Karpas-422 (cell line): ENCODE data around the gene ST6GAL1. TPM values are rescaled to one million over a fixed set of nuclear protein-coding genes. Genes with fewer than 3 reads are reported as not detected.

Experiments used
- DNase-seq: peaks from one replicate; pipeline ENCODE4 v3.0.0-alpha.2; 2015
- H2AFZ ChIP-seq: fragments of 200-600 bp; sonication (generic); 2 replicates; pipeline ENCODE4 v1.6.1; 2014; ENCODE audit warnings: antibody characterized with exemption, low read length, mixed read lengths
- H3K27ac ChIP-seq: fragments of 200-600 bp; sonication (generic); 2 replicates; pipeline ENCODE4 v1.5.1; 2014; ENCODE audit warnings: mild to moderate bottlenecking, low read length, moderate library complexity
- H3K27me3 ChIP-seq: fragments of 200-600 bp; sonication (generic); 2 replicates; pipeline ENCODE4 v1.6.1; 2014; ENCODE audit warnings: low read length, mixed read lengths
- H3K36me3 ChIP-seq: fragments of 200-600 bp; sonication (generic); 2 replicates; pipeline ENCODE4 v1.6.1; 2014; ENCODE audit warnings: low read length, mixed read lengths; ENCODE audit not compliant: insufficient read depth
- H3K4me1 ChIP-seq: fragments of 200-600 bp; sonication (generic); 2 replicates; pipeline ENCODE4 v1.6.1; 2014; ENCODE audit warnings: mild to moderate bottlenecking, low read length, mixed read lengths
- H3K4me2 ChIP-seq: fragments of 200-600 bp; sonication (generic); 2 replicates; pipeline ENCODE4 v1.6.1; 2014; ENCODE audit warnings: low read length, low read depth, mild to moderate bottlenecking; ENCODE audit not compliant: poor library complexity, severe bottlenecking
- H3K4me3 ChIP-seq: fragments of 200-600 bp; sonication (generic); 2 replicates; pipeline ENCODE4 v1.5.1; 2014; ENCODE audit warnings: mild to moderate bottlenecking, antibody characterized with exemption, low read length, mixed read lengths
- H3K79me2 ChIP-seq: fragments of 200-600 bp; sonication (generic); 2 replicates; pipeline ENCODE4 v1.6.1; 2014; ENCODE audit warnings: mild to moderate bottlenecking, low read length, mixed read lengths
- H3K9ac ChIP-seq: fragments of 200-600 bp; sonication (generic); 2 replicates; pipeline ENCODE4 v1.6.0; 2014; ENCODE audit warnings: low read length
- H3K9me2 ChIP-seq: fragments of 200-600 bp; sonication (generic), shearing (Covaris generic); replicated peaks from 2 replicates; pipeline ENCODE4 v1.6.0; 2014; ENCODE audit warnings: mild to moderate bottlenecking, low read length, moderate library complexity; ENCODE audit not compliant: insufficient read depth
- H3K9me3 ChIP-seq: fragments of 300-700, 200-600 bp; sonication (generic); 2 replicates; pipeline ENCODE4 v1.6.1; 2014; ENCODE audit warnings: low read length, mixed read lengths
- H4K20me1 ChIP-seq: fragments of 200-600 bp; sonication (generic); 2 replicates; pipeline ENCODE4 v1.6.1; 2014; ENCODE audit warnings: mild to moderate bottlenecking, antibody characterized with exemption, low read length, low read depth; ENCODE audit not compliant: insufficient read depth
- total RNA-seq: library from RNA; depleted of rRNA; stranded (reverse); fragments of >200 nt; shearing (Covaris generic); gene quantifications from 2 replicates; pipeline ENCODE4 v1.2.3, GENCODE V29; 2014; ENCODE audit warnings: low replicate concordance

Gene ST6GAL1
- total RNA-seq, 1 experiment from 2014 or later: 416 TPM

DNA sequence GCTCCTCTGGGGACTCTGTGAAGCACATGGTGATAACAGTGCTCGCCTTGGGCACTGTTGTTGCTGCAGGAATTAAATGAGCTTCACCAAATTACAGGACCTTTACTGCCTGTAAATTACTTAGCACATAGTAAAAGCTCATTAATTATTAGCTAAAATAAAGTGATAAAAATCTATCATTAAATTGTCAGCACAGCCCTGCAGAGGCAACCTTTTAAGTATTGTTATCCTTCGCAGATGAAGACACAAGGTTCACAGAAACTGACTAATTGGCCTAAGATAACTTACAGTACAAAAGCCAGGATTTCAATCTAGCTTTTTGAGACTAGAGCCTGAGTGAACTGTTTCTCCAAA lies 96.0 kb downstream of the ST6GAL1 start:
- Histone ChIP-seq H3K4me1 (peaks cover 86% of the 10 kb centered on the region), H3K36me3 (peaks cover 51% of the 10 kb centered on the region), H3K9me3 (no peaks in the 10 kb centered on the region), H3K9ac (peak overlapping the region; percentile 74), H3K9me2 (no peaks in the 10 kb centered on the region), H3K27me3 (no peaks in the 10 kb centered on the region), H3K79me2 (peaks cover 86% of the 10 kb centered on the region), H3K27ac (peak overlapping the region; percentile 98), H3K4me2 (peak overlapping the region; percentile 89), H4K20me1 (peaks cover 46% of the 10 kb centered on the region), H2AFZ (no peak overlapping the region), H3K4me3 (peak overlapping the region; percentile 65; the same call in 1 of the 2 replicates)
- no peak for DNase-seq

DNA sequence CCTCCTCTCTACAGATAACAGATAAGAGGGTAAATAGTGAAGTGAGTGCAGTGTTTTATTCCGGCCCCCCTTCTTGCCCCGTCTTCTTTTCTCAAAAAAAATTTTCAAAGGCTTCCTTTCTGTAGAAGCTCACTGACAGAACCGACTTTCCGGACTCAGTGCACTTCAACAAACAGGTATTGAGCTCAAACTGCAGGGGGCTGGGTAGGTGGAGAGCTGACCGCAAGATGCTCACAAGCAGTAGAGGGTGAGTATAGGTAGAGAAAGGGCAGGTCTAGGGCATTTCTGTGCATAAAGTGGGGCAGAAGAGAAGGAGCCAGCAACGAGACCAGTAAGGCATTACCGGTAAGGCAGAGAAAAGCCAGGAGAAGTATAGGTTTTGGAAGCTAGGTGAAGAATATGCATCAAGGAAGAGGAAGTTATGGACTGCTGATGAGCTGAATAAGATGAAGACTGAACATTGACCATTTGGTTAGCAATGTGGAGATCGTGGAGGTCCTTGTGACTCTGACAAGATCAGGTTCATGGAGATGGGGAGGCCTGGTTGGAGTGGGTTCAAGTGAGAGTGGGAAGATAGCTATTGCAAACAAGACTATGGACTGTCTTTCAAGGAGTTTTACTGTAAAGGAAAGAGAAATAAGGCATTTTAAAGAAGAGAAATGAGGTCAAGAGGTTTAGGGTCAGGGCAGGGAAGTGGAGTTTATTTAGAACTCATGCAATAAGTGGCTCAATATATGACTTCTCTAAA lies 97.4 kb downstream of the ST6GAL1 start:
- H3K9me3 ChIP-seq: no peaks in the 10 kb centered on the region
- H3K27me3 ChIP-seq: no peaks in the 10 kb centered on the region
- H4K20me1 ChIP-seq: peaks cover 53% of the 10 kb centered on the region
- peak overlapping the region; percentile 56 for H3K4me2 ChIP-seq
- H3K27ac ChIP-seq: peak overlapping the region; percentile 98
- H3K9ac ChIP-seq: peak overlapping the region; percentile 26
- peak overlapping the region; percentile 7; the same call in 1 of the 2 replicates for H3K4me3 ChIP-seq
- peaks cover 57% of the 10 kb centered on the region for H3K36me3 ChIP-seq
- H2AFZ ChIP-seq: no peak overlapping the region
- H3K79me2 ChIP-seq: peaks cover 89% of the 10 kb centered on the region
- peak; percentile 66 for DNase-seq
- no peaks in the 10 kb centered on the region for H3K9me2 ChIP-seq
- H3K4me1 ChIP-seq: peaks cover 89% of the 10 kb centered on the region

DNA sequence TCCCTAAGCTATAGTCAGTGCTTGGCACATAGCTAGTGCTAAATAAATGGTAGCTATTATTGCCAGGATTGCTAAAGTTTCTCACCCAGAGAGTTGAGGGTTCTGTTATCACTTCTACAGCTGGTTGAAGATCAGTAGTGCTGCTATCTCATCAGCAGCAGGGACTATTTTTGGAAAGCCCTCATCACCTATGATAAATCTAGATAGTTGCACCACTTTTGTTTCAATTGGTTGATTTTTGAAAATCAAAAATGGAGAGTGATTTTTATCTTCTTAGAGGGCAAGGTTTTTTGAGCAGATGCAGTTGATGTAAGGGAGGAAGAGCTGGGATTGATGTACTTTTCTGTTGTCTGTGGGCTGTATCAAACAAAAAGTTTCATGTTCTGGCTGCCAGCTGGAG lies 101.6 kb downstream of the ST6GAL1 start:
- H3K4me3 ChIP-seq: no peak overlapping the region
- peaks cover 57% of the 10 kb centered on the region for H4K20me1 ChIP-seq
- no peak overlapping the region for H2AFZ ChIP-seq
- H3K27ac ChIP-seq: peak overlapping the region; percentile 98
- H3K27me3 ChIP-seq: no peaks in the 10 kb centered on the region
- H3K36me3 ChIP-seq: peaks cover 80% of the 10 kb centered on the region
- no peaks in the 10 kb centered on the region for H3K9me2 ChIP-seq
- H3K9ac ChIP-seq: no peak overlapping the region
- peak; percentile 58 for DNase-seq
- peaks cover 100% of the 10 kb centered on the region for H3K79me2 ChIP-seq
- H3K4me1 ChIP-seq: peaks cover 61% of the 10 kb centered on the region
- no peaks in the 10 kb centered on the region for H3K9me3 ChIP-seq
- H3K4me2 ChIP-seq: peak overlapping the region; percentile 56

DNA sequence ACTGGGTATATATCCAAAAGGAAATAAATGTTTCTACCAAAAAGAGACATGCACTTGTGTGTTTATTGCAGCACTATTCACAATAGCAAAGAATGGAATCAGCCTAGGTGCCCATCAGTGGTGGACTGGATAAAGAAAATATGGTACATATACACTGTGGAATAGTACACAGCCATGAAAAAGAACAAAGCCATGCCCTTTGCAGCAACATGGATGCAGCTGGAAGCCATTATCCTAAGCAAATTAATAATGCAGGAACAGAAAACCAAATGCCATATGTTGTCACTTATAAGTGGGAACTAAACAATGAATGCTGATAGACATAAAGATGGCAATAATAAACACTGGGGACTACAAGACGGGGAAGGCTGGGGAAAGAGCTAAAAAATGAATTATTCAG lies 106.1 kb downstream of the ST6GAL1 start:
- Histone ChIP-seq H3K36me3 (peaks cover 84% of the 10 kb centered on the region), H3K79me2 (peaks cover 96% of the 10 kb centered on the region), H3K4me3 (no peak overlapping the region), H3K27ac (no peak overlapping the region), H3K4me2 (no peak overlapping the region), H3K9ac (no peak overlapping the region), H4K20me1 (peaks cover 58% of the 10 kb centered on the region), H2AFZ (no peak overlapping the region), H3K4me1 (peaks cover 60% of the 10 kb centered on the region), H3K9me3 (no peaks in the 10 kb centered on the region), H3K27me3 (no peaks in the 10 kb centered on the region), H3K9me2 (no peaks in the 10 kb centered on the region)
- no peak for DNase-seq

DNA sequence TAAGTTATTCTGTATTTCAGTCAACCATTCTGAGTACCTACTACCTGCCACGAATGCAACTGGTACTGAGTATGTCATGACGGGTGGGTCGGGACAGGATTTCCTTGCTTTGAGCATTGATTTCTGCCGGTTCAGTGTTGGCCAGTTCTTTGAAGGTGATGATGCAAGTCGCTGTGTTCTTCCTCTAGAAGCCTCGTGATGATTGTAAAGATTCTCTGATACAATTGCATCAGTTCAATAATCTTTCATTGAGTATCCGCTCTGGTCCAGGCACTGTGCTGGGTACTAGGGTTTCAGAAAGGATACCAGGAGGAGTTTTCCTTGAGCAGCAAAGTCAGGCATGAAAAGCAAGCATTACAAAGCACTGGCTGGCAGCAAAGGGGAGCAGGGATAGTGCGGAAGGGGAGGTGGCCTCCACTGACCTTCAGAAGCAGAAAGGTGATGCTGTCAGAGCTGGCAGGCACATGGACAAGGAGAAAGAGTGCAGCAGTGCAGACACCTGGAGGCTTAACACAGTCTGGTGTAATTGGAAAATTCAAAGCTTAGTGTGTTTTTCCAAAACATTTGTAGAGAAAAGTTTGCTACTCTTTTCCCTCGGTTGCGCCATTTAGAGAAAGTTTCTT lies 108.9 kb downstream of the ST6GAL1 start:
- H3K79me2 ChIP-seq: peaks cover 95% of the 10 kb centered on the region
- H3K4me2 ChIP-seq: peak overlapping the region; percentile 39
- DNase-seq: no peak
- H4K20me1 ChIP-seq: peaks cover 67% of the 10 kb centered on the region
- 0 out of 2 replicates have a peak overlapping the region, but pooled peaks have one; percentile 10 for H3K9ac ChIP-seq
- no peak overlapping the region for H2AFZ ChIP-seq
- H3K27me3 ChIP-seq: no peaks in the 10 kb centered on the region
- H3K27ac ChIP-seq: peak overlapping the region; percentile 73
- no peaks in the 10 kb centered on the region for H3K9me2 ChIP-seq
- no peaks in the 10 kb centered on the region for H3K9me3 ChIP-seq
- peaks cover 74% of the 10 kb centered on the region for H3K4me1 ChIP-seq
- no peak overlapping the region for H3K4me3 ChIP-seq
- peaks cover 84% of the 10 kb centered on the region for H3K36me3 ChIP-seq

DNA sequence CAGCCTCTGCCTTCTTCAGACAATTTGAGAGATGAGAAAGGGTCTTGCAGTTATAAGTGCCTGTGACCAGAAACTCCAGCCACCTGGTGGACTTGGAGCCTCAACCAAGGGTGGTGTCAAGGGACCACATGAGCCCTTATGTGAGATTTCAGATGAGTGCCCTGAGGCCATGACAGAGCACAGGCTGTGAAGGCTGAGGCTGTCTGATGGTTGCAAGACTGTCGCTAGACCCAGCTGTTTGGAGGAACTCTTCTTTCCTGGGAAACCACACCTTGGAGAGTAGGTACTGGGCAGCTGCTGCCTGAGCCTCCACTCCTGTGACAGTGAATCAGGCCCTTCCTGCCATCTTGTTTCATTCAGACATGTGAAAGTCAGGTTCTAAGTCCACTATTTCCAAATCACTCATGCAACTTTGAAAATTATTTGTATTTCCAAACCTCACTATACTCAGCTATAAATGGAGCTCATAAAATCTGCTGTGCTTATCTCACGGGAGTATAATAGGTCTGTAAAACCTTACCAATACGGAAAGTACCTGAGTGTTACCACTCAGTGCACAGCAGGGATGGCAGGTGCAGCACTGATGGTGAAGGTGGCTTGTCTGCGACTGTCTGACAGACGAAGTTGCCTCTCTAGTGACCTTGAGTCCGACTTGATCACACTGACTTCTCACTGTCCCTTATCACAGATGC lies 109.5 kb downstream of the ST6GAL1 start:
- no peaks in the 10 kb centered on the region for H3K9me2 ChIP-seq
- peak overlapping the region; percentile 73 for H3K27ac ChIP-seq
- no peaks in the 10 kb centered on the region for H3K9me3 ChIP-seq
- peaks cover 82% of the 10 kb centered on the region for H3K36me3 ChIP-seq
- H3K4me1 ChIP-seq: peaks cover 81% of the 10 kb centered on the region
- no peak overlapping the region for H2AFZ ChIP-seq
- peak; percentile 50 for DNase-seq
- peaks cover 95% of the 10 kb centered on the region for H3K79me2 ChIP-seq
- peak overlapping the region; percentile 10; the same call in 1 of the 2 replicates for H3K9ac ChIP-seq
- no peaks in the 10 kb centered on the region for H3K27me3 ChIP-seq
- peaks cover 68% of the 10 kb centered on the region for H4K20me1 ChIP-seq
- H3K4me2 ChIP-seq: peak overlapping the region; percentile 39
- no peak overlapping the region; the same call in 1 of the 2 replicates for H3K4me3 ChIP-seq

DNA sequence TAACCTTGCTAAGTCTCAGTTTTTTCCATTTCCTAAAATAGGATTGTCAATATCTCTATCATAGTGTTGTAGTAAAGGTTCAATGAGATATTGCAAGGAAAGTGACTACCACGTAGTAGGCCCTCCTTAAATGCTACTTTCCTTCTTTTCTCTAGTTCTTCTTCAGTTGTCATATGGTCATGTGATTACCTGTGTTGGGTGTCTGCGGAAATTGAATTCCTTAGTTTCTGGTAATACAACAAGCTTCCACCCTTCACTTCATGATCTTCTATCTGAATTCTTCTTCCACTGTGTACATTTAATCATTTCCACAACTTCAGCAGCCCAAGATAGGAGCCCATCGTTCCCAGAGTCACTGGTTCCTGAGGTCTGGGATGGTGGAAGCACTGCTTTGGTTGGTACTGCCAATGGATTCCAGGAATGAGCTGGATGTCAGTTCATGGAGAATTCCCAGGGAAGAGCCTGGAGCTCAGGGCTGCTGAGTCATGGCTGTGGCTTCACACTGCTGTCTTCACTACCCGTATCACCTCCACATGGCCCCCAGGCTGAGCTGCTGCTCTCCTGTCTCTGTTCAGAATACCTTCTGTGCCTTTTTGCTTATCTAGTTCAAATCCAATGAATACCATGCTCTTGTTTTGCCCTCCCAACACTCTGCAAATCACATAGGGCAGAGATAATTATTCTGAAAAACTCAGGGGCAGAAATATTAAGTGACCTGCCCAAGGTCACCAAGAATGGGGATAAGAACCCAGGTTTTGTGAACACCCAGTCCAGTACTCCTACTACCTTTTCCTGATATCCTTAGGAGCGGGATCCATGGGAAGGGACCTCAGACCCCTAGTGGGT lies 110.4 kb downstream of the ST6GAL1 start:
- no peaks in the 10 kb centered on the region for H3K27me3 ChIP-seq
- H3K4me1 ChIP-seq: peaks cover 88% of the 10 kb centered on the region
- peak overlapping the region; percentile 7; the same call in 1 of the 2 replicates for H3K4me3 ChIP-seq
- peaks cover 86% of the 10 kb centered on the region for H3K36me3 ChIP-seq
- H3K4me2 ChIP-seq: peak overlapping the region; percentile 39
- H3K9ac ChIP-seq: peak overlapping the region; percentile 5
- no peaks in the 10 kb centered on the region for H3K9me3 ChIP-seq
- H4K20me1 ChIP-seq: peaks cover 70% of the 10 kb centered on the region
- peak overlapping the region; percentile 73 for H3K27ac ChIP-seq
- no peak for DNase-seq
- H3K79me2 ChIP-seq: peaks cover 95% of the 10 kb centered on the region
- no peaks in the 10 kb centered on the region for H3K9me2 ChIP-seq
- H2AFZ ChIP-seq: no peak overlapping the region
